NT2/D1 (cell line): Measurements from ENCODE around the gene ERP29.

Experiments used
- SUZ12 ChIP-seq: IDR thresholded peaks from 2 replicates; pipeline ENCODE4 v1.6.1; 2011; ENCODE audit not compliant: insufficient read length, insufficient read depth; ENCODE audit errors: extremely low read depth
- YY1 ChIP-seq: IDR thresholded peaks from 2 replicates; pipeline ENCODE4 v1.6.1; 2011; ENCODE audit not compliant: insufficient read length, insufficient read depth
- ZNF274 ChIP-seq: IDR thresholded peaks from 2 replicates; pipeline ENCODE4 v1.6.1; 2011; ENCODE audit warnings: mild to moderate bottlenecking, low read depth, low read length

GRCh38 chr12:112020947-112021457, 7.8 kb downstream of the ERP29 start:
- TF ChIP-seq YY1 (no peak), ZNF274 (no peak), SUZ12 (no peak)
